SK-N-SH (cell line): ENCODE data around the gene CLMN.
"Not testable (repeated sequence)": the region's sequence is repeated elsewhere in the genome, so short reads cannot be mapped to it uniquely, and the experiment has no call there.

ENCODE experiments used
- CTCF ChIP-seq: fragments of 200-600 bp; sonication (generic); IDR thresholded peaks from 2 replicates; pipeline ENCODE4 v1.6.1; 2017; ENCODE audit warnings: antibody characterized with exemption, mild to moderate bottlenecking, moderate library complexity
- RFX5 ChIP-seq: IDR thresholded peaks from 2 replicates; pipeline ENCODE4 v1.6.1; 2012; ENCODE audit warnings: mild to moderate bottlenecking, improper control_type of control experiment, low read length

DNA sequence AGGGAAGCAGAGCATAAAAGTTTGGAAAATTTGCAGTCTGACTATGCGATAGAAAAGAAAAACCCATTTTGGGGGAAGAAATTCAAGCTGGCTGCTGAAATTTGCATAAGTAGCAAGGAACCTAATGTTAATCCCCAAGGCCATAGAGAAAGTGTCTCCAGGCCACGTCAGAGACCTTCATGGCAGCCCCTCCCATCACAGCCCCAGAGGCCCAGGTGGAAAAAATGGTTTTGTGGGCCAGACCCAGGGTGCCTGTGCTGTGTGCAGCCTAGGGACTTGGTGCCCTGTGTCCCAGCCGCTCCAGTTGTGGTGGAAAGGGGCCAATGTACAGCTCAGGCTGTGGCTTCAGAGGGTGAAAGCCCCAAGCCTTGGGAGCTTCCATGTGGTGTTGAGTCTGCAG is 35.9 kb downstream of the CLMN start:
- TF ChIP-seq CTCF, RFX5: not testable (repeated sequence)
